Ishikawa (cell line): Measurements from ENCODE around the gene DPH2.

Experiments used
- CEBPB ChIP-seq: IDR thresholded peaks from 2 replicates; pipeline ENCODE4 v1.6.1; 2012
- CREB1 ChIP-seq: IDR thresholded peaks from 2 replicates; pipeline ENCODE4 v1.6.1; 2012; ENCODE audit warnings: low read depth
- EGR1 ChIP-seq: IDR thresholded peaks from 2 replicates; pipeline ENCODE4 v1.6.1; 2012
- EP300 ChIP-seq: IDR thresholded peaks from 2 replicates; pipeline ENCODE4 v1.6.1; 2012; ENCODE audit warnings: borderline replicate concordance
- FOXM1 ChIP-seq: IDR thresholded peaks from 2 replicates; pipeline ENCODE4 v1.6.1; 2012; ENCODE audit warnings: low read depth, borderline replicate concordance
- NFIC ChIP-seq: IDR thresholded peaks from 2 replicates; pipeline ENCODE4 v1.6.1; 2012
- RAD21 ChIP-seq: IDR thresholded peaks from 2 replicates; pipeline ENCODE4 v1.6.1; 2012; ENCODE audit warnings: low read depth
- TAF1 ChIP-seq: IDR thresholded peaks from 2 replicates; pipeline ENCODE4 v1.6.1; 2012; ENCODE audit warnings: low read depth, mild to moderate bottlenecking
- TCF12 ChIP-seq: IDR thresholded peaks from 2 replicates; pipeline ENCODE4 v1.6.1; 2012; ENCODE audit warnings: low read depth
- TEAD4 ChIP-seq: IDR thresholded peaks from 2 replicates; pipeline ENCODE4 v1.6.1; 2012
- YY1 ChIP-seq: IDR thresholded peaks from 2 replicates; pipeline ENCODE4 v1.6.1; 2012; ENCODE audit warnings: low read depth
- ZBTB7A ChIP-seq: IDR thresholded peaks from 2 replicates; pipeline ENCODE4 v1.6.1; 2012; ENCODE audit warnings: low read depth
- TF ChIP-seq, protein P1 (sequence below): IDR thresholded peaks from 2 replicates; pipeline ENCODE4 v1.6.1; 2012
- TF ChIP-seq, protein P2 (sequence below): IDR thresholded peaks from 2 replicates; pipeline ENCODE4 v1.6.1; 2012; ENCODE audit warnings: low read depth, mild to moderate bottlenecking
- TF ChIP-seq, protein P3 (sequence below): IDR thresholded peaks from 2 replicates; pipeline ENCODE4 v1.6.1; 2012

The DPH2 gene

DNA sequence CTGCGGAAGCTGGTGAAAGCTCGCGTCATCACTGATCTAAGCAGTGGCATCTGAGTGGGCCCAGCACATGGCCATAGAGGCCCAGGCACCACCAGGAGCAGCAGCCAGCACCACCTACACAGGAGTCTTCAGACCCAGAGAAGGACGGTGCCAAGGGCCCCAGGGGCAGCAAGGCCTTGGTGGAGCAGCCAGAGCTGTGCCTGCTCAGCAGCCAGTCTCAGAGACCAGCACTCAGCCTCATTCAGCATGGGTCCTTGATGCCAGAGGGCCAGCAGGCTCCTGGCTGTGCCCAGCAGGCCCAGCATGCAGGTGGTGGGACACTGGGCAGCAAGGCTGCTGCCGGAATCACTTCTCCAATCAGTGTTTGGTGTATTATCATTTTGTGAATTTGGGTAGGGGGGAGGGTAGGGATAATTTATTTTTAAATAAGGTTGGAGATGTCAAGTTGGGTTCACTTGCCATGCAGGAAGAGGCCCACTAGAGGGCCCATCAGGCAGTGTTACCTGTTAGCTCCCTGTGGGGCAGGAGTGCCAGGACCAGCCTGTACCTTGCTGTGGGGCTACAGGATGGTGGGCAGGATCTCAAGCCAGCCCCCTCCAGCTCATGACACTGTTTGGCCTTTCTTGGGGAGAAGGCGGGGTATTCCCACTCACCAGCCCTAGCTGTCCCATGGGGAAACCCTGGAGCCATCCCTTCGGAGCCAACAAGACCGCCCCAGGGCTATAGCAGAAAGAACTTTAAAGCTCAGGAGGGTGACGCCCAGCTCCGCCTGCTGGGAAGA lies 39.5 kb upstream of the DPH2 start:
- TF ChIP-seq RAD21, result peak; percentile 42; the same call in 1 of the 2 replicates
- TF ChIP-seq FOXM1, result no peak

DNA sequence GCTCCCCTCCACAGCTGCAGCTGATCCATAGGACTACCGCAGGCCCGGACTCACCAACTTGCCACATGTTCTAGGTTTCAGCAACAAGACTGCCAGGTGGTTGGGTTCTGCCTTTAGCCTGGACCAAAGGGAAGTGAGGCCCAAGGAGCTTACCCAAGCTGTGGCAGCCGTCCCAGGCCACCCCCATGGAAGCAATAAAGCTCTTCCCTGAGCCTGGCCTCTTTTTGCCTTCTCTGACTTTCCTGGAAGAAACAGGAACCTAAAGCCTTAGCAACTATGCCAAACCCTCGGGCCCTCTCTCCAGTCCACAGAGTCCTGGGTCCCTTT lies 38.9 kb upstream of the DPH2 start:
- TF ChIP-seq, protein P1, sequence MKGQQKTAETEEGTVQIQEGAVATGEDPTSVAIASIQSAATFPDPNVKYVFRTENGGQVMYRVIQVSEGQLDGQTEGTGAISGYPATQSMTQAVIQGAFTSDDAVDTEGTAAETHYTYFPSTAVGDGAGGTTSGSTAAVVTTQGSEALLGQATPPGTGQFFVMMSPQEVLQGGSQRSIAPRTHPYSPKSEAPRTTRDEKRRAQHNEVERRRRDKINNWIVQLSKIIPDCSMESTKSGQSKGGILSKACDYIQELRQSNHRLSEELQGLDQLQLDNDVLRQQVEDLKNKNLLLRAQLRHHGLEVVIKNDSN, result no peak
- TF ChIP-seq TAF1 (no peak), RAD21 (no peak), ZBTB7A (no peak), CEBPB (no peak), TCF12 (no peak), EGR1 (no peak), NFIC (no peak), FOXM1 (no peak), CREB1 (no peak), YY1 (no peak), TEAD4 (no peak), EP300 (no peak)
- TF ChIP-seq, protein P2, sequence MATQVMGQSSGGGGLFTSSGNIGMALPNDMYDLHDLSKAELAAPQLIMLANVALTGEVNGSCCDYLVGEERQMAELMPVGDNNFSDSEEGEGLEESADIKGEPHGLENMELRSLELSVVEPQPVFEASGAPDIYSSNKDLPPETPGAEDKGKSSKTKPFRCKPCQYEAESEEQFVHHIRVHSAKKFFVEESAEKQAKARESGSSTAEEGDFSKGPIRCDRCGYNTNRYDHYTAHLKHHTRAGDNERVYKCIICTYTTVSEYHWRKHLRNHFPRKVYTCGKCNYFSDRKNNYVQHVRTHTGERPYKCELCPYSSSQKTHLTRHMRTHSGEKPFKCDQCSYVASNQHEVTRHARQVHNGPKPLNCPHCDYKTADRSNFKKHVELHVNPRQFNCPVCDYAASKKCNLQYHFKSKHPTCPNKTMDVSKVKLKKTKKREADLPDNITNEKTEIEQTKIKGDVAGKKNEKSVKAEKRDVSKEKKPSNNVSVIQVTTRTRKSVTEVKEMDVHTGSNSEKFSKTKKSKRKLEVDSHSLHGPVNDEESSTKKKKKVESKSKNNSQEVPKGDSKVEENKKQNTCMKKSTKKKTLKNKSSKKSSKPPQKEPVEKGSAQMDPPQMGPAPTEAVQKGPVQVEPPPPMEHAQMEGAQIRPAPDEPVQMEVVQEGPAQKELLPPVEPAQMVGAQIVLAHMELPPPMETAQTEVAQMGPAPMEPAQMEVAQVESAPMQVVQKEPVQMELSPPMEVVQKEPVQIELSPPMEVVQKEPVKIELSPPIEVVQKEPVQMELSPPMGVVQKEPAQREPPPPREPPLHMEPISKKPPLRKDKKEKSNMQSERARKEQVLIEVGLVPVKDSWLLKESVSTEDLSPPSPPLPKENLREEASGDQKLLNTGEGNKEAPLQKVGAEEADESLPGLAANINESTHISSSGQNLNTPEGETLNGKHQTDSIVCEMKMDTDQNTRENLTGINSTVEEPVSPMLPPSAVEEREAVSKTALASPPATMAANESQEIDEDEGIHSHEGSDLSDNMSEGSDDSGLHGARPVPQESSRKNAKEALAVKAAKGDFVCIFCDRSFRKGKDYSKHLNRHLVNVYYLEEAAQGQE, result no peak
- TF ChIP-seq, protein P3, sequence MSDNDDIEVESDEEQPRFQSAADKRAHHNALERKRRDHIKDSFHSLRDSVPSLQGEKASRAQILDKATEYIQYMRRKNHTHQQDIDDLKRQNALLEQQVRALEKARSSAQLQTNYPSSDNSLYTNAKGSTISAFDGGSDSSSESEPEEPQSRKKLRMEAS, result no peak

DNA sequence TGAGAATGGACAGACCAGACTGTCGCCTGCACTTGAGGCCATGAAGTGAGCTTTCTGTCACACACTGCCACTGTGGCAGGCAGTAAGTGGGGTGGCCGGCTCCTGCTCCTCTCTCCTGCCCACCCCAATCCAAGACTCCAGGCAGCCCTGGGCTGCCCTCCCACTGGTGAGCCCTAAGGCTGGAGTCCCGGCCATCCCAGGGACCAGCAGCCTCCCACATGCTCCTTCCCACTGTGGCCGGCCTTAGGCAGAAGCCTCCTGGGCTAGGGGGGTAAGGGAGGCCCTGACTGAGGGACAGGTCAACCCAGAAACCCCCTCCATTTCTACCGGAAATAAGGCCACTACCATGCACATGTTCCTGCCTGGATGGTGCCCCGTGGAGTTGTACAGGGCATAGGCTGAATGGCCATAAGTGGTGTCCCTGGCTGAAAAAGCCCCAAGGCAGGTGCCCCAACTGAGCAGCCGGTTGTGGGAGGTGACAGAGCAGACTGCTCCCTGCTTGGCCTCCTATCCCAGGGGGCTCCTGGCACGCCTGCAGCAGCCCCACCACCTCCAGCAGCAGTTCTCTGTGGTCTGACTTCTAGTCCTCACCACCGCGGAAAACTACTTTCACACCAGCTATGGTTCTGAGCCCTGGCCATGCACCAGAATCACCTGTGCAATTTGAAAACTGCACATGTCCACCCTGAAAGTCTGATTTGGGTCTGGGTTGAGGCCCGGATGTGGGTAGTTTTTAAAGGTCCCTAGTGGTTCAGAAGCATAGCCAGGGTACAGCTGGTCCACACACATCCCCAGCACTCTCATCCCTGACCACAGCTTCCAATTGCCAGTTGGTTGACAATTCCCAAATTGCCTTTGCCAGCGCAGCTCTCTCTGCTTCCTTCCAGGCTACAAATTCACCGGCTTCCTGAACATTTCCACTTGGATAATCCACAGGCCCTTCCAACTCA lies 37.8 kb upstream of the DPH2 start:
- no peak for TF ChIP-seq ZBTB7A
- no peak for TF ChIP-seq CREB1
- no peak for TF ChIP-seq NFIC
- no peak for TF ChIP-seq EP300
- no peak for TF ChIP-seq TCF12
- TF ChIP-seq RAD21, result no peak
- TF ChIP-seq, protein P1, result no peak
- TF ChIP-seq, protein P3, result no peak
- no peak for TF ChIP-seq EGR1
- TF ChIP-seq YY1, result no peak
- no peak for TF ChIP-seq FOXM1
- TF ChIP-seq TEAD4, result no peak

DNA sequence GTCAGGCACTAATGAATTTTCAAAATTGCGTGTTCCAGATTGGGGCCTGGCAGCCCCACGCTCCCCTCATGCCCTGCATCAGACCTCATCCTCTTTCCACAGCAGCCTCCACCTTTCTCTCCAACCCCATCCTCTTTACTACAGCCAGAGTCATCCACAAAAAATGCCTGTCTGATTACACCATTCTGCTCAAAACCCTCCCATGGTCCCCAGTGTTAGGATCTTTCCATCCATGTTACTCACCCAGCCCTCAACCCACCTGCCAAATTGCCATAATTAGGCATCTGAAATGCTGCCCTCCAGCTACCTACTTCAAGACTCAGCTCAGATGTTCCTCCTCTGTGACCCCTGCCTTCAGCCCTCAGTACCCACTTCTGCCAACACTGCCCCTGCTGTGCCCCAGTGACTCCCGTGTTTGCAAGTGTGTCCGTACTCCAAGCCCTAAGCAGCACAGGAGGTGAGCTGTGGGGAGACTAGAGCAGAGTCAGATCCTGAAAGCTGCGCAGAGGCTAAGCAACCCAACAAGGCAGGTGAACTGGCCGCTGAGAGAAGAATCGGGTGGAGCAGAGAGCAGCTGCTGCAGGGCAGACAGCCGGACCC lies 36.9 kb upstream of the DPH2 start:
- TF ChIP-seq CEBPB (no peak), TCF12 (no peak; the same call in 1 of the 2 replicates), ZBTB7A (no peak), YY1 (no peak), EGR1 (no peak), TEAD4 (no peak), TAF1 (no peak), EP300 (no peak), NFIC (no peak), FOXM1 (no peak), CREB1 (no peak), RAD21 (no peak)
- TF ChIP-seq, protein P1, result no peak
- TF ChIP-seq, protein P3, result no peak
- TF ChIP-seq, protein P2, result no peak
